ENCODE data around the gene MED26. TPM values are rescaled to one million over a fixed set of nuclear protein-coding genes. Genes with fewer than 3 reads are reported as not detected.

Gene MED26
- total and polyA plus RNA-seq, 2 experiments from 2014 or later, result 7.4 to 15.4 TPM

GRCh38 chr19:16627193-16627927 lies 644 bp downstream of the MED26 start:
- no peak for DNase-seq (ENCODE audit: low spot score)
- no peaks in the 10 kb centered on the region for H3K9me2 ChIP-seq (ENCODE audit: insufficient read depth)
- peak overlapping the region; percentile 94 for H3K4me3 ChIP-seq
- H3K9me3 Mint-ChIP-seq, result no peaks in the 10 kb centered on the region; the same call in 2 of the 3 replicates
- TF ChIP-seq ETS1 (IDR thresholded peaks at IDR 0.05) (no peak), CTCF (conservative IDR thresholded peaks at IDR 0.05; ENCODE audit: low read depth in 2 of 2) (peak in 1 of 2 experiments; percentile 30; a peak in 1 of 4 replicates), EZH2phosphoT487 (IDR thresholded peaks at IDR 0.05; ENCODE audit: unreplicated experiment) (no peak), EZH2 (IDR thresholded peaks at IDR 0.05; ENCODE audit: low read depth, unreplicated experiment) (no peak), ZNF462 (CRISPR knock-in tag; IDR thresholded peaks at IDR 0.05) (no peak), REST (IDR thresholded peaks at IDR 0.05; ENCODE audit: unreplicated experiment) (no peak), STAT1 (IDR thresholded peaks at IDR 0.05; ENCODE audit: unreplicated experiment) (no peak)
- peak overlapping the region; percentile 85 for H3K27ac Mint-ChIP-seq
- H2AFZ ChIP-seq, result no peak overlapping the region
- H3K27ac ChIP-seq (ENCODE audit: low read depth), result no peak overlapping the region
- peaks cover 60% of the 10 kb centered on the region for H3K79me2 ChIP-seq (replicated peaks; ENCODE audit: insufficient read depth)
- H3K4me1 Mint-ChIP-seq, result peaks cover 26% of the 10 kb centered on the region
- peak overlapping the region; percentile 96 for H3K4me2 ChIP-seq
- no peak for ATAC-seq
- H3K27me3 ChIP-seq (ENCODE audit: insufficient read depth), result no peaks in the 10 kb centered on the region
- no peaks in the 10 kb centered on the region for H3K36me3 ChIP-seq (ENCODE audit: insufficient read depth)
- peak overlapping the region; percentile 91 for H3K4me3 Mint-ChIP-seq
- H4K20me1 ChIP-seq (replicated peaks; ENCODE audit: insufficient read depth), result peaks cover 40% of the 10 kb centered on the region
- H3K27me3 Mint-ChIP-seq (ENCODE audit: insufficient read depth, low read depth, poor library complexity), result peaks cover 21% of the 10 kb centered on the region
- H3F3A ChIP-seq (replicated peaks; ENCODE audit: low read depth), result peaks cover 6% of the 10 kb centered on the region; the same call in 1 of the 2 replicates
- peaks cover 14% of the 10 kb centered on the region; the same call in 2 of the 3 replicates for H3K36me3 Mint-ChIP-seq (ENCODE audit: low read depth)
- H3K4me1 ChIP-seq (ENCODE audit: insufficient read depth), result peaks cover 9% of the 10 kb centered on the region
